CD4-positive, alpha-beta T cell treated with Interleukin-15 for 4 hours (primary cell): ENCODE data around the gene NAA10.
A peak's percentile ranks its signal among the peaks of the same experiment; 100 is the strongest.
"Not testable (repeated sequence)": the region's sequence is repeated elsewhere in the genome, so short reads cannot be mapped to it uniquely, and the experiment has no call there.

Experiments
- DNase-seq: peaks from one replicate; pipeline ENCODE4 v3.0.0-alpha.2; 2020; ENCODE audit warnings: low spot score

NAA10 gene

GRCh38 chrX:153934762-153935325, at the start of gene NAA10:
Gene NAA10, minus strand, starts transcription at chrX:153935037. Its CDS starts 133 bp downstream, at chrX:153934904.
- peak; percentile 57 for DNase-seq

- DNase-seq = no peak
These were observed 48.5 kb upstream of the NAA10 start for GRCh38 chrX:153983321-153983801.

GRCh38 chrX:153981771-153982533, 47.1 kb upstream of the NAA10 start:
- peak; percentile 62 for DNase-seq

GRCh38 chrX:153981231-153981630, 46.4 kb upstream of the NAA10 start:
- no peak for DNase-seq

- DNase-seq = not testable (repeated sequence)
These were observed 45.6 kb upstream of the NAA10 start for GRCh38 chrX:153980394-153980793.

GRCh38 chrX:153974726-153975286, 40.0 kb upstream of the NAA10 start:
- no peak for DNase-seq

GRCh38 chrX:153974003-153974725, 39.3 kb upstream of the NAA10 start:
- DNase-seq = no peak

- DNase-seq = no peak
These were observed 38.5 kb upstream of the NAA10 start for GRCh38 chrX:153973127-153974002.

- DNase-seq = peak; percentile 88
These were observed 37.7 kb upstream of the NAA10 start, which contains the start of gene TMEM187 for GRCh38 chrX:153972368-153973126. Gene TMEM187, plus strand, starts transcription at chrX:153972754. Its CDS starts 9,309 bp downstream, at chrX:153982063.

GRCh38 chrX:153971450-153972367, 36.9 kb upstream of the NAA10 start, which contains the start of gene HCFC1:
Gene HCFC1, minus strand, starts transcription at chrX:153971818. Its CDS starts 978 bp downstream, at chrX:153970840.
- peak; percentile 92 for DNase-seq

- peak; percentile 87 for DNase-seq
These were observed 36.2 kb upstream of the NAA10 start for GRCh38 chrX:153971124-153971449.

GRCh38 chrX:153970357-153971123, 35.7 kb upstream of the NAA10 start:
- DNase-seq = no peak

GRCh38 chrX:153969904-153970356, 35.1 kb upstream of the NAA10 start:
- no peak for DNase-seq

- no peak for DNase-seq
These were observed 34.5 kb upstream of the NAA10 start for GRCh38 chrX:153969125-153969903.

GRCh38 chrX:153968754-153969124, 33.9 kb upstream of the NAA10 start:
- DNase-seq = no peak

GRCh38 chrX:153968255-153968654, 33.4 kb upstream of the NAA10 start:
- DNase-seq = no peak

- no peak for DNase-seq
These were observed 32.8 kb upstream of the NAA10 start for GRCh38 chrX:153967536-153968224.
